Anterior cingulate cortex (tissue), 58 donors: ENCODE measurements around the gene EFTUD2.

Experiments used
- DNase-seq, 58 donors: peaks; one replicate each; lab custom pipeline; 2025; lab: John Stamatoyannopoulos, UW

Gene EFTUD2

DNA sequence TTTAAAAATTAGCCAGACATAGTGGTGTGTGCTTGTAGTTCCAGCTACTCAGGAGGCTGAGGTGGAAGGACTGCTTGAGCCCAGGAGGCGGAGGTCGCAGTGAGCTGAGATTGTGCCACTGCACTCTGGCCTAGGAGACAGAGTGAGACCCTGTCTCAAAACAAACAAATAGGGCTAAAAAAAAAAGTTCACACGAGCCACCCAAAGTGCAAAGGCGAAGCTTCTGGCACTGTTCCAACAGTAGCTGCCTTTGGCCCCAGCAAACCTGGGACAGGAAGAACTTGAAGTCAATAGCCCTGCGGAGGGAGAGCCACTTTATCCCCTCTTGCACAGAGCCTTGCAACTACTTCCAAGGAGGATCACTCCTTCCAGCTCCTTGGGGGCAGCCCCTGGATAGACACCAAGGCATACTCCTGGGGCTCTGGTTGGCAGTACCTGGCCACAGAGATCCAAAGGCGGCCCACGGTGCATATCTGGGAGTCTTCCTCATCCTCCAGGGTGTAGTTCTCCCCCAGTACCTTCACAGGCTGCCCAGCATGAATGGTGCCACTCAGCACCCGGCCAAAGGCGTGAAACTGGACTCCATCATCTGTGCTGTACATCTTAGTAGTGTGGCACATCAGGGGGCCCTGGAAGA is 36.8 kb downstream of the EFTUD2 start:
- DNase-seq, result no peak

GRCh38 chr17:44859701-44860100 is 39.5 kb downstream of the EFTUD2 start:
- no peak for DNase-seq

DNA sequence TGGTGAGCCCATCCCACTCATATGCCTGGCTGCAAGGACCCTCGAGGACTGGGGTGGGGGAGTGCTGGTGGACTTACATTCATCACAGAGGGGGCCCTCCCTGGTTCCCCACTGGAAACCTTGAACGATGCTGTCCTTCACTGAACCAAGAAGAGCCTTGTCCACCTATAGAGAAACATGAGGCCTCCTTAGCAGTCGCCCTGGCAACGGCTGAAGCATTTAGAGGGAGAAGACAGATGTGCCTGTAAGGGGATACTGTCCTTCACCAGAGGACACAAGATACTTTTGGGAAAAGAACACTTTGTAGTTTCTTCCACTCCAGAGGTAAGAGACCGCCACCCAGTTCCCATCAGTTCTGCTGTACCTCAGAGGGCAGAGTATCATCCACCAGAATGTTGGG is 45.1 kb downstream of the EFTUD2 start:
- DNase-seq, result no peak

DNA sequence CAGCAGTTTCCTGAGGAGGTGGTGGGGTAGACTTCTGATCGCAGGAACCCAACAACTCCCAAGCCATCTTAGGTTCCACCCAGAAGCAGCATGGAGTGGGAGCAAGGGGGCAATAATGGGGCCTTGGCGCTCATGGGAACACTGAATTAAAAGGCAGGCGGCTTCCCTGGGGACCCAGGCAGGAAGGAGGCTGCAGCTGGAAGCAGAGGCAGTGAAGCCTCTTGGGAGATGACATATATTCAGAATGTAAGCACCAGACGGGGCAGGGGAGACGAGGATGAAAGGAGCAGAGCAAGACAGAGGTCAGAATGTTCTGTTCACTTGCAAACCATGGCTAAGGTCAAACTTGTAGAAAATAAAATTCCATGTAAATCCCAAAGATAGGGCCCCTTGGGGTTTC is 48.6 kb downstream of the EFTUD2 start:
- no peak for DNase-seq

DNA sequence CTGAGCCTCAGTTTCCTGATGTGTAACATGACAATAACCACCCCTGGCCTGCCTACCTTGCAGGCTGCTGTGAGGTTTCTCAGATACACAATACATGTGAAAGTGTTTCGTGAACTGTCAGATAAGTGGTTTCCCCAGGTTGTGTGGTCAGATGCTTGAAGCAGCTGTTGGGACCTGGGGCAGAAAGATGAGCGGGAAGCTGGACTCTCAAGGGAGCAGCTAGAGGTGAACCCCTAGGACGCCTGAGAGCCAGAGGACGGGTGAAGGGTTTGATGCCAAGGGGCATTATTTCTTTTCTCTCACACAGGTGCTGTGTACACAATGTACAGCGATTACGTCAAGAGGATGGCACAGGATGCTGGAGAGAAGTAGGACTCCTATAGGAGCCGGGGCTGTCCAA is 49.2 kb downstream of the EFTUD2 start:
- DNase-seq, result no peak

GRCh38 chr17:44848961-44849489 is 50.2 kb downstream of the EFTUD2 start:
- no peak for DNase-seq

- no peak for DNase-seq
Measured at GRCh38 chr17:44848257-44848795, 50.9 kb downstream of the EFTUD2 start.

DNA sequence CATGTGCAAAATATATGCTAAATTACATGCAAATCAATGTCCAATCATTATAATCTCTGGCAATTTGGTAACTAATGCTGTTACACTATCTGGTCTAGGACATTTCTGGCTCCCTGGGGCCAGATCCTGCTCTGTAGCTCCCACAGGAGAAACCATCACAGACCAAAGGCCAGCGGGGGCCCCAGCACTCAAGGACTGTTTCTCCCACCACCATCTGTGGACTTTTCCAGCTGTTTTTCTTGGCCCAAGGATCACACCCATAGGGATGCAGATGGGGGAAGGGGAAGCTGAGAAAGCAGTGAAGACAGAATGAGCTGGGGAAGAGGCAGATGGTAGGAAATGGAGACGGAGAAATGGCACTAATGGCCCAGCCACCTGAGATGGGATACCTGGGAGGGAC is 51.7 kb downstream of the EFTUD2 start, which contains the start of gene HIGD1B:
Gene HIGD1B (plus strand): TSS at position 298 of the 400 bp plus-strand sequence. CDS start 270 bp downstream, outside the sequence.
- DNase-seq, result no peak

DNA sequence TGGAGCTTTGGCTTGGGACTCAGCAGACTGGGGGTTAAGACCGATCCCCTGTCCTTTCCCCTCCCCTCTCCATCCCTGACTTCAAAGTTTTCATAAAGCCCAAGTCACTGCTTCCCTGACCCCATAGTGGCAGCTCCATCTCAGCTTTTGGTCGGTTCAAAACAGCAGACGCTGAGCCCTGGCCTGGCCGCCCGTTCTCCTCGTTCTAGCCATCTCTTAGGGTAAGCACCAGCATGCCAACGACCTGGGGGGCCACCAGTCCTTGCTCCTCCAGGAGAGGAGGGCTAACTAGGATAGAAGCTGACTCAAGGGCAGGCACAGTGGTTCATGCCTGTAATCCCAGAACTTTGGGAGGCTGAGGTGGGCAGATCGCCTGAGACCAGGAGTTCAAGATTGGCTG is 53.0 kb downstream of the EFTUD2 start:
- no peak for DNase-seq

DNA sequence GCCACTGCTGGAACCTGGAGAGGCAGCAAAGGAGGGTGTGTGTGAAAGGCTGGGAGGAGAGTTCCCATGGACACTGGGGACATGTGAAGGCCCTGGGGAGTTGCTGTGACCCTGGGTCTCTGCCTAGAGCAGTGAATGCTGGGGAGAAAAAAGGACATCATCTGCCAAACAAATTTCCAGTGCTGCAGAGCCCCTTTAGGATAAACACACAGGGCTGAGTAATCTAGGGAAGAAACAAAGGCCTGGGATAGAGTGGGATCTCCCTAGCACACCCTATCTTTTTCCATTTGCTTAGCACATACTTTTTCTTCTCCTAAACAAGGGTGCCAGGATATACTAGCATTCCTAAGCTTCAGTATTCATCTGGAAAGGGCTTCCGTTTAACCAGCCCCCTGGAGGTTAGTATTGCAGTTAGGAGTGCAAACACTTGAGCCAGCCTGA is 54.8 kb downstream of the EFTUD2 start:
- no peak for DNase-seq

- DNase-seq, result no peak
Measured at GRCh38 chr17:44842748-44843147, 56.5 kb downstream of the EFTUD2 start.

DNA sequence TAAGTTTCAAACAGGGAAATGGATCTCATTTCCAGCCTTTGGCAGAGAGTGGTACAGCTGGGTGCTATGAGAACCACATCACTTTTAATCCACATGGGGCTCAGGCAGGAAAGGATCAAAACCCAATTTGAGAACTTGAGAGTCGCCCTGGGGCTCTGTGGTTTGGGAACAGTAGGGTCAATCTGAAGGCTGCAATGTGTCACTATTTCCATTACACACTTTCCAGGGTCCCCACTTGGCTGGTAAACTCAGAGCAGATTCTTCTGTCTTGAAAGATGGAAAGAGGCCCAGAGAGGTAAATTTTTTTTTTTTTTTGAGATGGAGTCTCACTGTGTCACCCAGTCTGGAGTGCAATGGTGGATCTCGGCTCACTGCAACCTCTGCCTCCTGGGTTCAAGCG is 58.3 kb downstream of the EFTUD2 start:
- DNase-seq, result no peak

DNA sequence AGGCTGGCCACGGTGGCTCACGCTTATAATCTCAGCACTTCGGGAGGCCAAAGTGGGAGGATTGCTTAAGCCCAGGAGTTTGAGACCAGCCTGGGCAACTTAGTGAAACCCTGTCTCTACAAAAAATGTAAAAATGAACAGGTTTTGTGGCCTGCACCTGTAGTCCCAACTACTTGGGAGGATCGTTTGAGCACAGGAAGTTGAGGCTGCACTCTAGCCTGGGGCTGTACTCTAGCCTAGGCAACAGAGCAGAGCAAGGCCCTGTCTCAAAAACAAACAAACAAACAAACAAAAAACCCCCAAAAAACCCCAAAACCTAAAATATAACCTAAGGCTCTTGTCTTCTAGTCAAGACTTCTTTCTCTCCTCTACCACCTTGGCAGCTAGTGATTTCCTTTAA is 59.0 kb downstream of the EFTUD2 start:
- DNase-seq, result no peak

DNA sequence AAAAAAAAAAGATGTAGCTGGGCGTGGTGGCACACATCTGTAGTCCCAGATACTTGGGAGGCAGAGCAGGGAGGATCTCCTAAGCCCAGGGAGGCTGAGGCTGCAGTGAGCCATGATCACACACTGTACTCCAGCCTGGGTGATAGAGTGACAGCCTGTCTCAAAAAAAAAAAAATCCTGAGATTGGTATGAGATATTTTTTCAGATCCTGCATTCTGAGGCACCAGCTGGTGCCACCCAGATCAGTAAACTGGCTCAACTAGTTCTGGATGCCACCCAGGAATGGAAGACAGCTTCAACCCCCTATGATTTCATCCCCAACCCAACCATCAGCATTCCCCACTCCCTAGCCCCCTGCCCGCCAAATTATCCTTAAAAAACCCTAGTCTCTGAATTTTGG is 62.0 kb downstream of the EFTUD2 start:
- DNase-seq, result no peak

- DNase-seq, result no peak
Measured at GRCh38 chr17:44832805-44833204, 66.4 kb downstream of the EFTUD2 start.

DNA sequence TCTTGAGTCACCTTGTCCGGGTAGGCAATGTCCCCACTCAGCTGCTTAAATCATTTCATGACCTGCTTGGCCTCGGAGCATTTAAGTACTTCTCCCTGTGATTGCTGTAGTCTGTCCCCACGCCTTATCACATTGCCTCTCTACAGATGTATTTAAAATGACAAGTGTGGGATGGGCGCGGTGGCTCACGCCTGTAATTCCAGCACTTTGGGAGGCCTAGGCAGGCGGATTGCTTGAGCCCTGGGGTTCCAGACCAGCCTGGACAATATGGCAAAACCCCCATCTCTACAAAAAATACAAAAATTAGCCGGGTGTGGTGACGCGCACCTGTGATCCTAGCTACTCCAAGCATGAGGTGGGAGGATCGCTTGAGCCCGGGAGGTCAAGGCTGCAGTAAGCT is 67.9 kb downstream of the EFTUD2 start:
- no peak for DNase-seq

- DNase-seq, result peak in 5 of 58 donors; percentile 3 to 26 (median 7)
Measured at GRCh38 chr17:44830359-44831288, 68.6 kb downstream of the EFTUD2 start.

GRCh38 chr17:44829523-44830358 is 69.5 kb downstream of the EFTUD2 start, which contains the start of gene GJC1:
Gene GJC1, minus strand, starts transcription at chr17:44830287. Its CDS starts 24,470 bp downstream, at chr17:44805817.
- no peak for DNase-seq

- no peak for DNase-seq
Measured at GRCh38 chr17:44828919-44829522, 70.2 kb downstream of the EFTUD2 start.

- DNase-seq, result no peak
Measured at GRCh38 chr17:44827863-44828262, 71.4 kb downstream of the EFTUD2 start.
